NCI-H82 (cell line): ENCODE results near the gene ZFPM1.

Experiments
- DNase-seq: peaks from one replicate; lab custom pipeline; 2025; lab: John Stamatoyannopoulos, UW

The ZFPM1 gene

DNA sequence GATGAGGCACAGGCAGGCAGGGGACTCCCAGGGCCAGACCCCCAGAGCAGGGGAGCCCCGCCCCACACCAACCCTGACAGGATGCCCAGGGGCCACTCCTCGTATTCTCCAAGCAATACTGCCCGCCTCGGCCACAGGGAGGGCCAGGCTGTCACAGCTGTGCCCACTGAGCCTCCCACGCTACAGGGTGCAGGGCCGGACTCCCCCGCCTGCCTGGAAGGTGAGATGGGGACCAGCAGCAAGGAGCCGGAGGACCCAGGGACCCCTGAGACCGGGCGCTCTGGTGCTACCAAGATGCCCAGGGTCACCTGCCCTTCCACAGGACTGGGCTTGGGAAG is 18.8 kb upstream of the ZFPM1 start:
- DNase-seq: no peak

DNA sequence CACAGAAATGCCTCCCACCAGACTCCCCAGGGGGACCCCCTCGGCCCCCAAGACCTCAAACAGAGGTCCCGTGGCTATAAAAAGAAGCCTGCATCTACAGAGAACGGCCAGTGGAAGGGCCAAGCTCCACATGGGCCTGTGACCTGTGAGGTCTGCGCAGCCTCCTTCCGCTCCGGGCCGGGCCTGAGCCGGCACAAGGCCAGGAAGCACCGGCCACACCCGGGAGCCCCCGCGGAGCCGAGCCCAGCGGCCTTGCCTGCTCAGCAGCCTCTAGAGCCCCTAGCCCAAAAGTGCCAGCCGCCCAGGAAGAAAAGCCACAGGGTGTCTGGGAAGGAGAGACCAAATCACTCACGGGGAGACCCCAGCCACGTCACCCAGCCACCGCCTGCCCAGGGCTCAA is 18.3 kb upstream of the ZFPM1 start:
- DNase-seq: no peak

DNA sequence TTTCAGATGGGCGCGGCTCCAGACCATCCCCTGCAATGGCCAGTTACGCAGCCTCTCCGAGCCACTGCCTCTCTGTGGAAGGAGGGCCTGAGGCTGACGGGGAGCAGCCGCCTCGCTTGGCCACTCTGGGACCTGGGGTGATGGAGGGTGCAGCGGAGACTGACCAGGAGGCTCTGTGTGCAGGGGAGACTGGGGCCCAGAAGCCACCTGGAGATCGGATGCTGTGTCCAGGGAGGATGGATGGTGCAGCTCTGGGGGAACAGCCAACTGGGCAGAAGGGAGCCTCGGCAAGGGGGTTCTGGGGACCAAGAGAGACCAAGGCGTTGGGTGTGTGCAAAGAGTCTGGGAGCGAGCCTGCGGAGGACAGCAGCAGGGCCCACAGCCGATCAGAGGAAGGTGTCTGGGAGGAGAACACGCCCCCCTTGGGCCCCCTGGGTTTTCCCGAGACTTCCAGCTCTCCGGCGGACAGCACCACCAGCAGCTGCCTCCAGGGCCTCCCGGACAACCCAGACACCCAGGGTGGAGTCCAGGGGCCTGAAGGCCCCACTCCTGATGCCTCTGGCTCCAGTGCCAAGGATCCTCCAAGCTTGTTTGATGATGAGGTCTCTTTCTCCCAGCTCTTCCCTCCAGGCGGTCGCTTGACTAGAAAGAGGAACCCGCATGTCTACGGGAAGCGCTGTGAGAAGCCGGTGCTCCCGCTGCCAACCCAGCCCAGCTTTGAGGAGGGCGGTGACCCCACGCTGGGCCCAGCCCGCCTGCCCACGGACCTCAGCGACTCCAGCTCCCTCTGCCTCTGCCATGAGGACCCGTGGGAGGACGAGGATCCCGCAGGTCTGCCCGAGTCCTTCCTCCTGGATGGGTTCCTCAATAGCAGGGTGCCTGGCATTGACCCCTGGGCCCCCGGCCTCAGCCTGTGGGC is 17.4 kb upstream of the ZFPM1 start:
- DNase-seq: no peak

DNA sequence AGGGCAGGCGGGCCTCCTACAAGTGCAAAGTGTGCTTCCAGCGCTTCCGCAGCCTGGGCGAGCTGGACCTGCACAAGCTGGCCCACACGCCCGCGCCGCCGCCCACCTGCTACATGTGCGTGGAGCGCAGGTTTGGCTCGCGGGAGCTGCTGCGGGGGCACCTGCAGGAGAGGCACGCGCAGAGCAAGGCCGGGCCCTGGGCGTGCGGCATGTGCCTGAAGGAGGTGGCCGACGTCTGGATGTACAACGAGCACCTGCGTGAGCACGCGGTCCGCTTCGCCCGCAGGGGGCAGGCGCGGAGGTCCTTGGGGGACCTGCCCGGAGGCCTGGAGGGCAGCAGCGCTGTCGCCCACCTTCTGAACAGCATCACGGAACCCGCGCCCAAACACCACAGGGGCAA is 16.3 kb upstream of the ZFPM1 start:
- DNase-seq: peak; percentile 19

DNA sequence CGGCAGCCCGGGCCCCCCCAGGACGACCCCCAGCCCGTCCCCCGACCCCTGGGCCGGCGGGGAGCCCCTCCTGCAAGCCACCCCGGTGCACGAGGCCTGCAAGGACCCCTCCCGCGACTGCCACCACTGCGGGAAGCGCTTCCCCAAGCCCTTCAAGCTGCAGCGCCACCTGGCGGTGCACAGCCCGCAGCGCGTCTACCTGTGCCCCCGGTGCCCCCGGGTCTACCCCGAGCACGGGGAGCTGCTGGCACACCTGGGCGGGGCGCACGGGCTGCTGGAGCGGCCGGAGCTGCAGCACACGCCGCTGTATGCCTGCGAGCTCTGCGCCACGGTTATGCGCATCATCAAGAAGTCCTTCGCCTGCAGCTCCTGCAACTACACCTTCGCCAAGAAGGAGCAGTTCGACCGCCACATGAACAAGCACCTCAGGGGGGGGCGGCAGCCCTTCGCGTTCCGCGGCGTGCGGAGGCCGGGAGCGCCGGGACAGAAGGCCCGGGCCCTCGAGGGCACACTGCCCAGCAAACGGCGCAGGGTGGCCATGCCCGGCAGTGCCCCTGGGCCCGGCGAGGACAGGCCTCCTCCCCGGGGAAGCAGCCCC is 15.6 kb upstream of the ZFPM1 start:
- peak; percentile 71 for DNase-seq

DNA sequence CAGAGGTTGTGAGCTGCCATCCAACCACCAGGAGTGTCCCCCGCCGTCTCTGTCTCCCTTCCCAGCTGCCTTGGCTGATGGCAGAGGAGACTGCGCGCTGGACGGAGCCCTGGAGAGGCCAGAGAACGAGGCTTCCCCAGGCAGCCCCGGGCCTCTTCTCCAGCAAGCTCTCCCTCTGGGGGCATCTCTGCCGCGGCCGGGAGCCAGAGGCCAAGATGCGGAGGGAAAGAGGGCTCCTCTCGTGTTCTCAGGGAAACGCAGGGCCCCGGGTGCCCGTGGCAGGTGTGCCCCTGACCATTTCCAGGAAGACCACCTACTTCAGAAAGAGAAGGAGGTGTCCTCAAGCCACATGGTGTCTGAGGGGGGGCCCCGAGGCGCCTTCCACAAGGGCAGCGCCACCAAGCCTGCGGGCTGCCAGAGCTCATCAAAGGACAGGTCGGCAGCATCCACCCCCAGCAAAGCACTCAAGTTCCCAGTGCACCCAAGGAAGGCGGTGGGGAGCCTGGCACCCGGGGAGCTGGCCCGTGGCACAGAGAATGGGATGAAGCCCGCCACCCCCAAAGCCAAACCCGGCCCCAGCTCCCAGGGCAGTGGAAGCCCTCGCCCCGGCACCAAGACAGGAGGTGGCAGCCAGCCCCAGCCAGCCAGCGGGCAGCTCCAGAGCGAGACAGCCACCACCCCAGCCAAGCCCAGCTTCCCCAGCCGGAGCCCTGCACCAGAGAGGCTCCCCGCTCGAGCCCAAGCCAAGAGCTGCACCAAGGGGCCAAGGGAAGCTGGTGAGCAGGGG is 14.8 kb upstream of the ZFPM1 start:
- no peak for DNase-seq

DNA sequence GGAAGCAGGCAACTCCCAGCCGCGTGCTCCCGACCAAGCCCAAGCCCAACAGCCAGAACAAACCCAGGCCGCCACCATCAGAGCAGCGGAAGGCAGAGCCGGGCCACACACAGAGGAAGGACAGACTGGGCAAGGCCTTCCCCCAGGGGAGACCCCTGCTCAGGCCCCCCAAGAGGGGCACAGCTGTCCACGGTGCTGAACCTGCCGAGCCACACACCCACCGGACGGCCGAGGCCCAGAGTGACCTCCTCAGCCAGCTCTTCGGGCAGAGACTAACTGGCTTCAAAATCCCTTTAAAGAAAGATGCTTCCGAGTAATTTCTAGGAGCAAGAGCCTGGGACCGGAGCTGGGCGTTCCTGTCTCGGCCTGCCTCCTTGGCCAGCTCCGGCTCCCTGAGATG is 14.1 kb upstream of the ZFPM1 start:
- DNase-seq: no peak

DNA sequence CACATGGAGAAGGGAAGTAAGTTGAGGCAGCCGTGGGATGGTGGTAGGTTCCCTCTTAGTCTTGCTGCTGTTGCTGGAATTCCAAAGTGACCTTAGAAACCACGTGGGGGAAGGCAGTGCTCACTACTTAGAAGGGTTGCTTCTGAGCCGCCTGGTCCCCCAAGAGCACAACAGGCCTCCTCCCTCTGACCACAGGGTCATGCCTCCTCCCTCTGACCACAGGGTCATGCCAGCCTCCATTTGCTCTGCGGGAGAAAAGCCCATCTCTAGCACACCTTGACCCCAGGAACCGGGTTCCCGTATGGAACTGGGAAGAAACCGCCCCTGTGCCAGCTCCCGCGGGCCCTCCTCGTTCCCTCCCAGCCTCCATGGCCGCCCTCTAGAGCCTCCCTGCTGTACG is 13.4 kb upstream of the ZFPM1 start:
- DNase-seq: no peak

DNA sequence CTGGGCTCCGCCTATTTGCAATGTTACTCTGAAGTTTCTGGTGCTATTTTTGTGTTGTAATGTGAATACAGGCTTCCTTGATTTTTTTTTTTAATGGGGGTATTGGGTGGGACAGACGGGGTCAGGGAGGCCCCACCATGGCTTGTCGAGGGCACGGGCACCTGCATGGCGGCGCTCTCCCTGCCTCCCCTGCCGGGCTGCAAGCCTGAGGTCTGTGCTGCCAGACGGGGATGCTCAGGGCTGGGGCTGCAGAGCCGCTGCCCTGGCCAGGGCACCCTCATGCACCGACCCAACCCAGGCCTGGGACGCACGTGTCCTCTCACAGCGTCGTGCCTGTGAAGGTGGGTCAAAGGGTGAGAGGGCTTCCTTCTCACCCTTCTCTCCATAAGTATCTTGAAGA is 13.0 kb upstream of the ZFPM1 start:
- DNase-seq: no peak

DNA sequence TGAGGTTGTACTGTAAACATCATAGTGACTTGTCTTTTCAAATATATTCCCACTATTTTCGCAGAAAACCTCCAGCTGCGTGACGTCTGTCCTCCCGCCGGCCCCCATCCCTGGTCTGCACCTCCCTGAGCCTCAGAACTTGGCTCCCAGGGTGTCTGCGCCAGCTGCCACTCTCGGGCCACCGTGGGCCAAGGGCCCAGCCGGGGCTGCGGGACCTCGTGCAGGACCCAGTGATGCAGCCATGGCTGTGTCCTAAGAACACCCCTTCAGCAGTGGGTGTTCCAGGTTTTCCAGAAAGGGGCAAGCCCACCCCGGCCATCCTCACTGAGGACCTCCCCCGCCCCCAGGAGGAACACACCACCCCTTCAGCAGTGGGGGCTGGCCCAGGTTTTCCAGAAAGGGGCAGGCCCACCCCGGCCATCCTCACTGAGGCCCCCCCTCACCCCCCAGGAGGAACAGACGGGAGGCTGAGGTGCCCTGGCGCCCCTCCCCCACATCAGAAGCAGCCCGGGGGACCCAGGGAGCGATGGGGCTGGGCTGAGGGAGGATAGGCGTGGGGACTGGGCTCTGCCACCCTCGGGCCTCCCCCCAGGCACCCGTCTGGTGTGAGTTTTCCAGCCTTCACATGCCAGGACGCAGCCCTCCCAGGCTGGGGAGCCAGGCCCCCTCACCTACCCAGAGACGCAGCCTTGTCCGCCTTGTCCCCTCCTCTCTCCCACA is 12.2 kb upstream of the ZFPM1 start:
- DNase-seq: no peak

DNA sequence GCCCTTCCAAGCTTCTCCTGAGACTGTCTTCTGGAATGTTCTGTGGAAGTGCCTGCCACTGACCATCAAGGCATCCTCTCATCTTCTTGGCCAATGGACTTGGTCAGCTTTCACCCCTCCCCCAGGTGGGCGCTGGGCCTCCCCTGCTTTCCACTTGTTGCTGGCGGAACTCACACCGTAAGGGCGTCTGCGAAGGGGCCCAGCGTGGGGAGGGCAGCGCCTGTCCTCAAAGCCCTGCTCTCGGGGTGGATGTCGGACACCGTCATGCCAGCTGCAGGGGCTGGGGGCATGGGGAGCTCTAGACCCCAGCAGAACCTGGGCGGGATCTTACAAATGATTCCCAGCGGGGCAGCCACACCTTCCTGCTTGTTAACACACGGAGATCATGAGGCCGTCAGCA is 11.6 kb upstream of the ZFPM1 start:
- DNase-seq: no peak

DNA sequence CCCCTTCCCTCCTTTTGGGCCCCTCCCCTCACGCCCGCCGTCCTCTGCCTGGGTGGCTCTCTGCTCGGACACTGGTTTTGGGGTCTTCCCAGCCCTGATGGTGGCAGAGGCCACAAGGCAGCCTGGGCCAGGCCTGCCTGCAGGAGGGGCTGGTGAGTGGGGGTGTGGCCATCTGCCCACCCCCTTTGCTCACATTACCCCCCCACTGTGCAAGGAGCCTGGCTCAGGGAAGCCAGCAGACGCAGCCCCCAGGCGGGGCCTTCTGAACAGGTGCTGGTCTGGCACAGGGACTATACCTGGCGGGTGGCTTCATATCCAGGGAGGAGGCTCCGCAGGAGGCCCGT is 10.7 kb upstream of the ZFPM1 start:
- DNase-seq: peak; percentile 13

DNA sequence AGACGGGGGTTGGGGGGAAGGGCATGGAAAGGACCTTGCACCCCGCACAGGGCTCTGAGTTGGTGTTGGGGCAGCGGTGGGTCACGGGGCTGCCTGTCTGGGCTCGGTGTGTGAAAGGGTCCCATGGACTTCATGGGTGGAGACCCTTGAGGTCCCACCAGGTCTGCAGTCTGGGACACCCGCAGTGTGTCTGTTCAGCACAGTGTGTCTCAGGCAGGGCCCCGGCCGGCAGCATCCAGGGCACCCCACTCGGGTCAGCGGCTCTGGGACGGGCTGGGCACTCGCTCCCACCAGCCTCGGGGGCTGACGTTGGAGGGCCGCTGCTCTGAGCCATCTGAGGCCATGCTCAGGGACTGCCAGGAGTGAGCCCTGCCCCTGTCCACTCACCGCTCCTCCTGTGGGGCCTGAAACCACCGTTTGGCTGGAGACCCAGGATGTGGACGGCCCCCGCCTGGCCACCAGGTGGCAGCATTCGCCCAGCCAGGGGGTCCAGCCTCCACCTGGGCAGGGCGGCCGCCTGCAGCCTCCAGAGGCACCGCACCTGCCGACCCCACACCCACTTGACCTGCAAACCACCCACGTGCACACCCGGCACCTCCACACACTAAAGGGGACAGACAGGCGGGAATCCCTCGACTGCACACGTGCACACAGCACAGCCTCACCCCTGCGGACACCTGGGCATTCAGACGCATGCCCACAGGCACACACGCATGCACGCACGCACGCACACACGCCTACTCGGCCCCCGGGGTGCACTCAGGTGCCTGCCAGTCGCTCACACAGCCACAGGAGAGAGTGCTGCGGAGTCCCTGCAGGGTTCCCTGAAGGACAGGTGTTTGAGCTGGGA is 10.1 kb upstream of the ZFPM1 start:
- DNase-seq: peak; percentile 72

DNA sequence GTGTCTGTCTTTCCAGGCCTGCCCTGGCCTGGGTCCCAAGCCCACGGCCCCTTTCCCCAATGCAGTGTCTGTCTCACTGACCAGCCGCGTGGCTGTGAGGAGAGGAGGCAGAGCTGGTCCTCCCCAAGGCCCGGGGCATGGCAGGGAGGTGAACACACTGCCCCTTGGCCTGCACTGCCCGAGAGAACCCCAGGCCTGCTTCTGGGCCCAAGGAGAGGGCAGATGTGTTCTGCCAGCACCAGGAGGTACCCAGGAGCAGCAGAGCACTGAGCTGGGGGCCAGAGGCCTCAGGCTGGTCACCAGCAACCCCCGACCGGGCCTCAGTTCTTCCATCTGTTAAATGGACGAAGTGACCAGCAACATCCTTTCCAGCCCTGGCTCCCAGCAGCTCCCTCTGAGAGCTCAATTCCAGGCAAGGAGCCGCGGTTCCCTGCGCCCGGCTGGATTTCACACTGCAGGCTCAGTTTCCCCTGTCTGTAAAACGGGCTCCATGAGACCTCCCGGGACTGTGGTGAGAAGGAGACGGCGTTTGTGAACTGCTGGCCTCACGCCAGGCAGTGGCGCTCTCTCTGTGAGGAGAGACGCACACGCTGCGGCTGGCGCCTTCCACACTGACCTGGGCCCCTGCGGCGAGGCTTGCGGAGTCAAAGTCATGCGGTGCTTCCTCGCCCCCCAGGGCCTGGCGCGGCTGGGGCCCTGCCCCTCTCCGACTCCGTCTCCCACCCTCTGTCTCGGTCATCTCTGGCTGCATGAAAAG is 8.1 kb upstream of the ZFPM1 start:
- peak; percentile 14 for DNase-seq

DNA sequence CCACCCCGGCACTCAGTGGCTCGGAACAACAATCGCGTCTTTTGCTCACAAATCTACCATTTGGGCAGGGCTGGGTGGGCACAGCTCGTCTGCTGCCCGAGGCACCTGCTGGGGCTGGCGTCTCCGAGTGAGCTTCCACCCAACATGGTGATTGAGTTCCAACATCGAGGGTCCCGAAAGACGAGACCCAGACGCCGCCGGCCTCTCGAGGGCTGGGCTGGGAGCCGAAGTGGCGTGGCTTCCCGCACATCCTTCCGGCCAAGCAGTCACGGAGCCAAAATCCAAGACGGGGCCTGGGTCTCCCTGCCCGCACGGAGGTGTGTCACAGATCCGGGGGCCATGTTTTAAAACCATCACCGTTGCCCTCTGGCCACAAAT is 7.5 kb upstream of the ZFPM1 start:
- no peak for DNase-seq

DNA sequence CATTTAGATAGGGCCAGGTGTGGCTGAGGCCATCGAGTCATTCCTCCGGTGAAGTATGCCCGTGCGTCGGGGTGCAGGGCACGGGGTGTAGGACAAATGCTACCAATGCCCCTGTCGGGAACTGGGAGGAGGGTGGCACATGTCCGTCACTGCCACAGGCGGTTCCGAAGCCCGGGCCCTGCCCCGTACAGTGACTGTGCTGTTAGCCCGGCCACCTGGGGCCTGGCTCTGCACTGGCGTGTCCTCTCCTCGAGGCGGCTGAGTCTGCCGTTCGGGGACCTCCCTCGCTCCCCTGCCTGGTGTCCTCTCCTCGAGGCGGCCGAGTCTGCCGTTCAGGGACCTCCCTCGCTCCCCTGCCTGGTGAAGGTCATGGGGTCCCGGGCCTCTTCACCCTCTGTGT is 7.0 kb upstream of the ZFPM1 start:
- no peak for DNase-seq

DNA sequence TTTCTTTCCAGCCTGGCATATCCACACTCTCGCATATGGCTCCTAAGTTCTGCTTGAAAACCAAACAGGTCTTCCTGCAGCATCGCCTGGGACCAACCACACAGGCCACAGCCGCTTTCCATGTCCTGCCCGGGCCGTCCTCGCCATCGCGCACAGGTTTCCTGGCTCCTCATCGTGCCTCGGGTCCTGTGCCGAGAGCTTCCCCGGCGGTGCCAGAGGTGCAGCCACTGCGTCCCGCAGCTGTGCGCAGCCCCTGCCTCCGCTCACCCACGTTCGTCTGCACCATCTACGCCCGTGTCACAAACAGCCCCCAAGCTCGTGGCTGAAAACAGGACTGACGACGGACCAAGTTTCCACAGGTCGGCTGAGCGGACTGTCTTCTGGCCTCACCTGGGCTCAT is 6.3 kb upstream of the ZFPM1 start:
- no peak for DNase-seq

DNA sequence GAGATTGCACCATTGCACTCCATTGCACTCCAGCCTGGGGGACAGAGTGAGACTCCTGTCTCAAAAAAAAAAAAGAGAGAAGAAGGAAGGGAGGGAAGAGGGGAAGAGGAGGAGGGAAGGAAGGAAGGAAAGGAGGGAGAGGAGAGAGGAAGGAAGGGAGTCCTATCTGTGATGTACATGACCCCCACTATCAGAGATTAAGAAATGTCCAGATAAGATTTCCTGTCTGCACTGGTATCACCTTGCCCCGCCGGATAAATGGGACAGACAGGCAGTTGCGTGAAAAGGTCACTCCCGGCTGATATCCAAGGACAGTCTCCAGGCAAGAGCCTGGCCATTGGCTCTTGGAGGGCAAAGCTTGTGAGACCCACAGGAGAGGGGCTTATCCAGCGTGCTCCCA is 5.2 kb upstream of the ZFPM1 start:
- DNase-seq: no peak

DNA sequence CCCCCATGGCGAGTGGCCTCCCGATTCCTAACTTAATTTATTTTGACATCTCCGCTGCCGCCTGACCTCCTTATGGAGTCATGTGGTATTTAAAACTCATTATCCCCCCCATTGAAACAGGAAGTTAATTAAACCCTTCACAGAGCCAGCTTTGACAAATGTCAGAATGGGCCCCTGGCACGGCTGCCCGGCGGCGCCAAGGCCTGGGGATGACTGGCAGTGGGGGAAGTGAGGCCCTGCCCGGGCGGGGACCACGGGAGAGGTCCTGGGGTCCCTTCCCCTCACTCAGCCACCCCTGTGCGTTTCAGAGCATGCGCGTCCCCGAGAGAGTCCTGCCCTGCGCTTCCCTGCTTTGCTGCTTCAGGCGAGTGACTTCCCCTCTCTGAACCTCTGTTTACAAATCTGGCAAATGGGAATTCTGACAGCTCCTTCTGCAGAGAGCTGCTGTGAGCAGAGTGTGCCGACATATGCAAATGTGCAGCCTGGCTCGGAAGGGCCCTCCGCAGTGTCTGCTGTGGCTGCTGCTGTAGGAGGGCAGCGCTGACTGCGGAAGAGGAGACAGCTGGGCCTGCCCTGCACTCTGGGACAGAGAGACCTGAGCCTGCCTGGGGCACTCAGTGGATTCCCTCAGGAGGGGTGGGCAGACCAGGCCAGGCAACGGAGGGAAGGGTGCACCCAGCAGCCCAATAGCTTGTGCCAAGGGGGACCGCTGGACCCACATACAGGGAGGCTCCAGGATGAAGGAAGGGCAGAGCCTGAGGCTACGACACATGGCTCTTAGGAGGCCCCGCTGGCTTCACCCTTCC is 4.4 kb upstream of the ZFPM1 start:
- no peak for DNase-seq

DNA sequence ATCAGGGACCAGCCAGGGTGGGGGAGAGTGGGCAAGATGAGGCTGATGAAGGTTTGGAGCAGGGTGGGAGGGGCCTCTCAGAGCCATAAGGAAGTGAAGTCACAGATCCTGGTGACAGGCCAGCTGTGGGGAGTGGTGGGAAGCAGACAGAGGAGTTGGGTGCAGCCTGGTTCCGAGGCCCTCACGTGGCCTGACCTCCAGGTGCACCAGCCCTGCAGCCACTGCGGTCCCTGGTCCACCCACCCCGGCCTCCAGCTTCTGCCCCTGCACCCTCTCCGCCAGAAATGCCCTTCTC is 3.9 kb upstream of the ZFPM1 start:
- DNase-seq: no peak
